BLaER1 treated with 17β-estradiol and CSF1 and Interleukin-3, amounts not matched to agents 10 nM and 100 nM (cell line): ENCODE data around the gene PDE1C.

ENCODE experiments used
- H3K27ac ChIP-seq, 11 experiments: shearing (Covaris generic); formaldehyde crosslinking; 2 replicates each; pipeline ENCODE4 v1.8.1; 2022
- H3K27me3 ChIP-seq, 11 experiments: shearing (Covaris generic); formaldehyde crosslinking; 2 replicates each; pipeline ENCODE4 v1.8.1; 2022
- H3K36me3 ChIP-seq, 11 experiments: shearing (Covaris generic); formaldehyde crosslinking; 2 replicates each; pipeline ENCODE4 v1.8.1; 2022
- H3K4me1 ChIP-seq, 10 experiments: shearing (Covaris generic); formaldehyde crosslinking; 2 replicates each; pipeline ENCODE4 v1.8.1; 2022
- H3K4me2 ChIP-seq, 11 experiments: shearing (Covaris generic); formaldehyde crosslinking; 2 replicates each; pipeline ENCODE4 v1.8.1; 2022
- H3K4me3 ChIP-seq, 10 experiments: shearing (Covaris generic); formaldehyde crosslinking; 2 replicates each; pipeline ENCODE4 v1.8.1; 2022
- H3K9ac ChIP-seq, 11 experiments: shearing (Covaris generic); formaldehyde crosslinking; 2 replicates each; pipeline ENCODE4 v1.8.1; 2022
- H3K9me3 ChIP-seq, 11 experiments: shearing (Covaris generic); formaldehyde crosslinking; replicated peaks in 1 of 11; 2 replicates each; pipeline ENCODE4 v1.8.1; 2022
- H4K20me1 ChIP-seq, 11 experiments: shearing (Covaris generic); formaldehyde crosslinking; 2 replicates each; pipeline ENCODE4 v1.8.1; 2022
- Cebpa-rat ChIP-seq, 11 experiments: shearing (Covaris generic); IDR thresholded peaks; 2 replicates each; pipeline ENCODE4 v1.8.1; 2022

The PDE1C gene

GRCh38 chr7:31974351-31974750 lies 95.9 kb downstream of the PDE1C start:
- TF ChIP-seq Cebpa-rat (IDR thresholded peaks at IDR 0.05): no peak
- Histone ChIP-seq H3K27ac (no peak overlapping the region), H3K4me2 (no peak overlapping the region), H3K36me3 (no peaks in the 10 kb centered on the region), H4K20me1 (no peaks in the 10 kb centered on the region), H3K4me3 (no peak overlapping the region), H3K9ac (no peak overlapping the region), H3K4me1 (peaks cover 0 to 3% (median 0%) of the 10 kb centered on the region in 10 experiments; a peak in 1 of 20 replicates), H3K9me3 (peaks cover 3 to 21% (median 8%) of the 10 kb centered on the region in 11 experiments; a peak in 18 of 22 replicates), H3K27me3 (no peaks in the 10 kb centered on the region)

- H3K4me1 ChIP-seq: peaks cover 0 to 3% (median 0%) of the 10 kb centered on the region in 10 experiments; a peak in 1 of 20 replicates
- TF ChIP-seq Cebpa-rat (IDR thresholded peaks at IDR 0.05): no peak
Observed at GRCh38 chr7:31971049-31971667, 99.0 kb downstream of the PDE1C start.

GRCh38 chr7:31970501-31970900 lies 99.7 kb downstream of the PDE1C start:
- Histone ChIP-seq H3K4me2 (no peak overlapping the region), H4K20me1 (no peaks in the 10 kb centered on the region), H3K9ac (no peak overlapping the region), H3K4me3 (no peak overlapping the region), H3K27me3 (no peaks in the 10 kb centered on the region), H3K36me3 (no peaks in the 10 kb centered on the region), H3K4me1 (peaks cover 0 to 3% (median 0%) of the 10 kb centered on the region in 10 experiments; a peak in 1 of 20 replicates), H3K27ac (no peak overlapping the region), H3K9me3 (peaks cover 0 to 8% (median 0%) of the 10 kb centered on the region in 11 experiments; a peak in 4 of 22 replicates)
- TF ChIP-seq Cebpa-rat (IDR thresholded peaks at IDR 0.05): no peak

More at GRCh38 chr7:31971049-31971667, 99.0 kb downstream of the PDE1C start:
- H3K4me3 ChIP-seq: no peak overlapping the region
- H3K4me2 ChIP-seq: no peak overlapping the region
- no peaks in the 10 kb centered on the region for H4K20me1 ChIP-seq
- H3K36me3 ChIP-seq: no peaks in the 10 kb centered on the region
- H3K27me3 ChIP-seq: no peaks in the 10 kb centered on the region
- H3K9ac ChIP-seq: no peak overlapping the region
- no peak overlapping the region for H3K27ac ChIP-seq
- H3K9me3 ChIP-seq: peaks cover 0 to 5% (median 0%) of the 10 kb centered on the region in 11 experiments; a peak in 3 of 22 replicates

- no peak overlapping the region for H3K27ac ChIP-seq
- no peak for TF ChIP-seq Cebpa-rat (IDR thresholded peaks at IDR 0.05)
Observed at GRCh38 chr7:31963569-31964175, 106.5 kb downstream of the PDE1C start.

GRCh38 chr7:31962246-31962645 lies 108.0 kb downstream of the PDE1C start:
- Histone ChIP-seq H3K36me3 (no peaks in the 10 kb centered on the region), H3K9me3 (peaks cover 7 to 23% (median 12%) of the 10 kb centered on the region in 11 experiments; a peak in 20 of 22 replicates), H3K9ac (no peak overlapping the region), H3K4me3 (no peak overlapping the region), H3K27ac (no peak overlapping the region), H3K27me3 (no peaks in the 10 kb centered on the region), H3K4me1 (peaks cover 0 to 16% (median 4%) of the 10 kb centered on the region in 10 experiments; a peak in 10 of 20 replicates), H4K20me1 (no peaks in the 10 kb centered on the region), H3K4me2 (no peak overlapping the region; a peak in 2 of 22 replicates)
- TF ChIP-seq Cebpa-rat (IDR thresholded peaks at IDR 0.05): no peak

More at GRCh38 chr7:31963569-31964175, 106.5 kb downstream of the PDE1C start:
- no peak overlapping the region for H3K4me2 ChIP-seq
- peaks cover 7 to 25% (median 12%) of the 10 kb centered on the region in 11 experiments; a peak in 20 of 22 replicates for H3K9me3 ChIP-seq
- peaks cover 0 to 1% (median 0%) of the 10 kb centered on the region in 10 experiments; a peak in 2 of 20 replicates for H3K4me1 ChIP-seq
- no peaks in the 10 kb centered on the region for H3K36me3 ChIP-seq
- H3K27me3 ChIP-seq: no peaks in the 10 kb centered on the region
- no peak overlapping the region for H3K9ac ChIP-seq
- no peak overlapping the region for H3K4me3 ChIP-seq
- H4K20me1 ChIP-seq: no peaks in the 10 kb centered on the region

GRCh38 chr7:31958226-31958625 lies 112.0 kb downstream of the PDE1C start:
- H3K4me3 ChIP-seq: no peak overlapping the region
- peaks cover 0 to 23% (median 5%) of the 10 kb centered on the region in 10 experiments; a peak in 10 of 20 replicates for H3K4me1 ChIP-seq
- no peaks in the 10 kb centered on the region for H3K9me3 ChIP-seq
- H3K27ac ChIP-seq: peak overlapping the region in 3 of 11 experiments; percentile 22 to 39 (median 27); a peak in 2 of 22 replicates
- no peaks in the 10 kb centered on the region for H4K20me1 ChIP-seq
- no peaks in the 10 kb centered on the region for H3K27me3 ChIP-seq
- no peak for TF ChIP-seq Cebpa-rat (IDR thresholded peaks at IDR 0.05)
- H3K36me3 ChIP-seq: no peaks in the 10 kb centered on the region
- H3K4me2 ChIP-seq: peak overlapping the region in 4 of 11 experiments; percentile 54 to 69 (median 59); a peak in 8 of 22 replicates
- H3K9ac ChIP-seq: no peak overlapping the region

GRCh38 chr7:31957756-31958155 lies 112.5 kb downstream of the PDE1C start:
- no peaks in the 10 kb centered on the region for H3K27me3 ChIP-seq
- peak overlapping the region in 4 of 11 experiments; percentile 5 to 39 (median 24); a peak in 4 of 22 replicates for H3K27ac ChIP-seq
- TF ChIP-seq Cebpa-rat (IDR thresholded peaks at IDR 0.05): no peak
- no peak overlapping the region for H3K4me3 ChIP-seq
- no peak overlapping the region for H3K9ac ChIP-seq
- peak overlapping the region in 5 of 11 experiments; percentile 30 to 69 (median 56); a peak in 9 of 22 replicates for H3K4me2 ChIP-seq
- no peaks in the 10 kb centered on the region for H4K20me1 ChIP-seq
- H3K36me3 ChIP-seq: no peaks in the 10 kb centered on the region
- H3K9me3 ChIP-seq: no peaks in the 10 kb centered on the region
- H3K4me1 ChIP-seq: peaks cover 0 to 23% (median 5%) of the 10 kb centered on the region in 10 experiments; a peak in 10 of 20 replicates

- H3K9me3 ChIP-seq: no peaks in the 10 kb centered on the region
- H3K27me3 ChIP-seq: no peaks in the 10 kb centered on the region
- TF ChIP-seq Cebpa-rat (IDR thresholded peaks at IDR 0.05): no peak
- no peaks in the 10 kb centered on the region for H4K20me1 ChIP-seq
- no peak overlapping the region for H3K4me3 ChIP-seq
- H3K36me3 ChIP-seq: no peaks in the 10 kb centered on the region
- no peak overlapping the region for H3K9ac ChIP-seq
- peaks cover 0 to 23% (median 5%) of the 10 kb centered on the region in 10 experiments; a peak in 10 of 20 replicates for H3K4me1 ChIP-seq
- peak overlapping the region in 5 of 11 experiments; percentile 30 to 69 (median 56); a peak in 9 of 22 replicates for H3K4me2 ChIP-seq
- peak overlapping the region in 4 of 11 experiments; percentile 5 to 39 (median 24); a peak in 4 of 22 replicates for H3K27ac ChIP-seq
Observed at GRCh38 chr7:31957090-31957720, 113.0 kb downstream of the PDE1C start.

GRCh38 chr7:31955641-31956040 lies 114.6 kb downstream of the PDE1C start:
- no peak overlapping the region for H3K4me3 ChIP-seq

More at GRCh38 chr7:31955641-31956040, 114.6 kb downstream of the PDE1C start:
- H3K27me3 ChIP-seq: no peaks in the 10 kb centered on the region
- peaks cover 0 to 34% (median 5%) of the 10 kb centered on the region in 10 experiments; a peak in 10 of 20 replicates for H3K4me1 ChIP-seq
- no peak overlapping the region for H3K27ac ChIP-seq
- H3K36me3 ChIP-seq: no peaks in the 10 kb centered on the region
- TF ChIP-seq Cebpa-rat (IDR thresholded peaks at IDR 0.05): no peak
- H3K9ac ChIP-seq: no peak overlapping the region
- no peaks in the 10 kb centered on the region for H4K20me1 ChIP-seq
- no peaks in the 10 kb centered on the region for H3K9me3 ChIP-seq
- no peak overlapping the region for H3K4me2 ChIP-seq
